GM13977 (cell line): ENCODE results near the gene ACSS1.

Source experiments
- DNase-seq: peaks from one replicate; pipeline ENCODE4 v3.0.0; 2012; ENCODE audit warnings: low spot score
- in situ Hi-C: fragments of 300-500 bp; cut with MboI; formaldehyde crosslinking; loops from one replicate; pipeline ENCODE4 v1.12.0; 2022; ENCODE audit warnings: low sequenced_read_pairs, low pct_unique_long_range_greater_than_20kb, mixed read lengths, inconsistent platforms; ENCODE audit not compliant: unreplicated experiment
- TF ChIP-seq, protein P1 (sequence below): IDR thresholded peaks from 2 replicates; pipeline ENCODE4 v1.5.1; 2012; ENCODE audit warnings: mild to moderate bottlenecking, control low read depth; ENCODE audit not compliant: insufficient read depth; ENCODE audit errors: extremely low read depth, missing control alignments

The ACSS1 gene

DNA sequence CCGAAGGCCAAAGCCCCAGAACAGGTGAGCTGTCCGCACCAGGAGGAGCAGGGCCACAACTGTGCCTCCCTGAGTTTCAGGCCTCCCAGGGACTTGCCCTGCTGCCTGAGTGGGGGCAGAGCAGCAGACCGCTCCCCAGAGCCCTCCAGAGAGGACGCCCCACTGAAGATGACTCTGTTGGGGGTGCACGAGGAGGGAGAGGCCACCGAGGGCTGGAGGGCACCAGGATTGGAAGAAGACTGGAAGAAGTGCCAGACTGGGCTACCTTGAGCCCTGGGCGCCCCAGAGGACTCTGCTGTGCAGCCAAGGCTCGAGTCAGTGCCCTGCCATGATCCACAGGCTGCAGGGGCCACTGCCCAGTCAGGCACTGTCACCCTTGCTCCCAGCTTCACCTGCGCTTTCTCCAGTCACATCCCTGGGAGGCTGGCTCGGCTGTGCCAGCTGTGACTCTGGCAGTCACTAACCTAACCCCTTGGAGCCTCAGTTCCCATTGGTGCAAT lies 97.6 kb downstream of the ACSS1 start:
- DNase-seq = no peak
- in situ Hi-C loops = no loop called here
- TF ChIP-seq, protein P1, sequence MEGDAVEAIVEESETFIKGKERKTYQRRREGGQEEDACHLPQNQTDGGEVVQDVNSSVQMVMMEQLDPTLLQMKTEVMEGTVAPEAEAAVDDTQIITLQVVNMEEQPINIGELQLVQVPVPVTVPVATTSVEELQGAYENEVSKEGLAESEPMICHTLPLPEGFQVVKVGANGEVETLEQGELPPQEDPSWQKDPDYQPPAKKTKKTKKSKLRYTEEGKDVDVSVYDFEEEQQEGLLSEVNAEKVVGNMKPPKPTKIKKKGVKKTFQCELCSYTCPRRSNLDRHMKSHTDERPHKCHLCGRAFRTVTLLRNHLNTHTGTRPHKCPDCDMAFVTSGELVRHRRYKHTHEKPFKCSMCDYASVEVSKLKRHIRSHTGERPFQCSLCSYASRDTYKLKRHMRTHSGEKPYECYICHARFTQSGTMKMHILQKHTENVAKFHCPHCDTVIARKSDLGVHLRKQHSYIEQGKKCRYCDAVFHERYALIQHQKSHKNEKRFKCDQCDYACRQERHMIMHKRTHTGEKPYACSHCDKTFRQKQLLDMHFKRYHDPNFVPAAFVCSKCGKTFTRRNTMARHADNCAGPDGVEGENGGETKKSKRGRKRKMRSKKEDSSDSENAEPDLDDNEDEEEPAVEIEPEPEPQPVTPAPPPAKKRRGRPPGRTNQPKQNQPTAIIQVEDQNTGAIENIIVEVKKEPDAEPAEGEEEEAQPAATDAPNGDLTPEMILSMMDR = no peak

DNA sequence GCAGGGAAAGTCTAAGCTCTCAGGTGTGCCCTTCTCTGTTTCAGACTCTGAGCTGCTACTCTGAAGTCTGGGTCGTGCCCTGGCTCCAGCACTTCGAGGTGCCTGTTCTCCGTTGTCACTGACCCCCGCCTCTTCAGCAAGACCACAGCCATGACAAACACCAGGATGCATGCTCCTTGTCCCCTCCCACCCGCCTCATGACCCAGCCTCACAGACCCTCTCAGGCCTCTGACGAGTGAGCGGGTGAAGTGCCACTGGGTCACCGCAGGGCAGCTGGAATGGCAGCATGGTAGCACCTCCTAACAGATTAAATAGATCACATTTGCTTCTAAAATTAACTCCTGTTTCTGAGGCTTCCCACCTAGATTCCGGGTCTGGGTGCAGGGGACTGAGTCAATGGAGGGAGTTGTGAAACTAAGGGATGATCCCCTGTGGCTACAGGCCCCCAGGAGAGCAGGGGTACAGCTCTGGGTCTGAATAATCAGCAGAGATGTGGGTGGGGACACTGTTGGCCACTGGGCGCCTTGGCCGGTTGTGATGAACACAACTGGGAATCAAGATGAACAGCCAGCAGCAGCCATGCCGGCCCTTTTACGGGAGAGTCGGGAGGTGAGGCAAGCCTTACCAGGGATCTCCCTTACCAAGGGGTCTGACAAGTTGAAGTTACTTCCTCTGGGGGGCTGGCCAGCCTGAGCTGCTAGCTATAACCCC lies 98.2 kb downstream of the ACSS1 start:
- in situ Hi-C loops = no loop called here
- DNase-seq = no peak
- TF ChIP-seq, protein P1 = no peak

GRCh38 chr20:24958506-24959385 lies 99.2 kb downstream of the ACSS1 start:
- TF ChIP-seq, protein P1 = no peak
- in situ Hi-C loops = no loop called here
- DNase-seq = no peak

- no peak for DNase-seq
- TF ChIP-seq, protein P1 = no peak
- in situ Hi-C loops = no loop called here
Measured at GRCh38 chr20:24957326-24958016, 100.5 kb downstream of the ACSS1 start.
